ENCODE results near the gene ZMYND10.

The ZMYND10 gene

DNA sequence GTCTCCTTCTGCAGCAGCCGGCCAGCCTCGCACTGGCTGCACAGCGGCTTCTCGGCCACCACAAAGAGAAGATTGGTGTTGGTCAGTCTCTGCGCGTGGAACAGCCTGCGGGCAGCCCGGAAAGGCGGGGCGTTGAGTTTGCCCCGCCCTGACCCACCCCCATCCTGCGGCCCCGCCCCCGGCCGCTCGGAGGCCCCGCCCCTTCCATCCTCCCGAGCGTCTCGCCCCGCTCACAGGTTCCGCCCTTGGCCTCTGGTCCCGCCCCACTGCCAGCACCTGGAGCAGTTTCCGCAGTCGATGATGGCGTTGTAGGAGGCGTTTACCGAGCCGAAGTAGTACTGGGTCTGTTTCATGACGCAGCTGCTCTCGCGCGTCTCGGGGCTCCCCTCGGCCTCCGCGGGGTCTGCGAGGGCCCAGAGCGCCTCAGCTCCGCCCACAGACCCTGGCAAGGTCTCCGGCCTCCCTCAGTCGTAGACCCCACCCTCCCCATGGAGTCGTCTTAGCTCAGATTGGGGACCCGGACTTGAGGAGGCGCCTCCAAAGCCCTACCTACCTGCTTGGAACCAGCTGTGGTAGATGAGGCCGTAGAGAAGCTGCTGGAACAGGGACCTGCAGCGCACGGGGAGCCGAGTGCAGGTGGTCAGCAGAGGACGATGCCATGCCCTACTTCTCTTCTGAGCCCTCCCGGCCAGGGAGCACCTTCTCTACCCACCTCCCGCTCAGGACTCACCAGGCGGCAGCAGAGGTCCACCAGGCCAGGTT is 19.7 kb upstream of the ZMYND10 start:
- H3K9me3 ChIP-seq (ENCODE audit: control insufficient read depth, low read length) = no peaks in the 10 kb centered on the region
- H3K4me1 ChIP-seq (ENCODE audit: control insufficient read depth, insufficient read depth, low read length) = peaks cover 19% of the 10 kb centered on the region
- H3K9ac ChIP-seq (ENCODE audit: low read length) = peak overlapping the region; percentile 86
- H3K36me3 ChIP-seq (ENCODE audit: control insufficient read depth, insufficient read depth, low read length) = no peaks in the 10 kb centered on the region
- H3K4me3 ChIP-seq (ENCODE audit: low read length) = peak overlapping the region; percentile 49
- no peaks in the 10 kb centered on the region for H3K27me3 ChIP-seq (ENCODE audit: control insufficient read depth, insufficient read depth, low read length)

DNA sequence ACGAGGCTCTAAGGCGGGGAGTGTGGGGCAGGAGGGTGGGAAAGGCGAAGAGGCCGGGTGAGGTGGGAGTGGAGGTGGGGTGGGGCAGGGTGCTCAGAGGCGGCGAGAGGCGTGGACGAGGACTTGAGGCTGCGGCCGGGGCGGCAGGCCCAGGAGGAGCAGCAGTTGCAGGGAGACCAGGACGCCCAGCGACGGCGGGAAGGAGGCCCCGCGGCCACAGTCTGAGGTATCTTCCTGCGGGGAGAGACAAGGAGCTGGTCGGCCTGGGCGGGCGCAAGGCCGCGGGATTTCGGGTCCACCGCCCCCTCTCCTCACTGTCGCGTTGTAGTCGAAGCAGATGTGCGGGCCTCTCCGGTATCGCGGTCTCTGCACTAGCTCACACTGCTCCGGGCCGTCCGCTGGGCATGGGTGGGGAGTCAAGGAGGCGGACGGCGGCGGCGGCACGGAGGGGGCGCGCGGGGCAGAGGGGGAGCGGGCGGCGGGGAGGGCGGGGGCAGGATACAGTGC is 19.1 kb upstream of the ZMYND10 start:
- H3K4me3 ChIP-seq (ENCODE audit: low read length) = peak overlapping the region; percentile 19
- H3K9me3 ChIP-seq (ENCODE audit: control insufficient read depth, low read length) = no peaks in the 10 kb centered on the region
- no peaks in the 10 kb centered on the region for H3K27me3 ChIP-seq (ENCODE audit: control insufficient read depth, insufficient read depth, low read length)
- H3K4me1 ChIP-seq (ENCODE audit: control insufficient read depth, insufficient read depth, low read length) = peaks cover 19% of the 10 kb centered on the region
- H3K36me3 ChIP-seq (ENCODE audit: control insufficient read depth, insufficient read depth, low read length) = no peaks in the 10 kb centered on the region
- H3K9ac ChIP-seq (ENCODE audit: low read length) = peak overlapping the region; percentile 43

DNA sequence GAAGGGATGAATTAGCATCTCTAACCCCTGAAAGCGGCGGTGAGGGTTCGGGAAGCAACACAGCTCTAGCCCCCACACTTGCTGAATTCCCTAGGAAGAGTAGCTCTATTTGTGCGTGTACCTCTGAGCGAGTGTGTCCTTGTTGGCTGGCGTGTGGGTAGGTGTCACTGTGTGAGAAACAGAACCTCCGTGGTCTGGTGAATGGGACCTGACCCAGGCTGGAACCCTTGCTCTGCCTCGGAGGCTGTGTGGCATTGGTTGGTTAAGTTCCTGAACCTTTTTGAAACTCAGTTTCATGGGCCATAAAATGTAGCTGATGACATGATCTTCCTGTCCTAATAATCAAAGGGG is 14.2 kb upstream of the ZMYND10 start:
- Histone ChIP-seq H3K4me1 (ENCODE audit: control insufficient read depth, insufficient read depth, low read length) (peaks cover 42% of the 10 kb centered on the region), H3K4me3 (ENCODE audit: low read length) (no peak overlapping the region), H3K9me3 (ENCODE audit: control insufficient read depth, low read length) (no peaks in the 10 kb centered on the region), H3K27me3 (ENCODE audit: control insufficient read depth, insufficient read depth, low read length) (no peaks in the 10 kb centered on the region), H3K9ac (ENCODE audit: low read length) (no peak overlapping the region), H3K36me3 (ENCODE audit: control insufficient read depth, insufficient read depth, low read length) (peaks cover 5% of the 10 kb centered on the region)

DNA sequence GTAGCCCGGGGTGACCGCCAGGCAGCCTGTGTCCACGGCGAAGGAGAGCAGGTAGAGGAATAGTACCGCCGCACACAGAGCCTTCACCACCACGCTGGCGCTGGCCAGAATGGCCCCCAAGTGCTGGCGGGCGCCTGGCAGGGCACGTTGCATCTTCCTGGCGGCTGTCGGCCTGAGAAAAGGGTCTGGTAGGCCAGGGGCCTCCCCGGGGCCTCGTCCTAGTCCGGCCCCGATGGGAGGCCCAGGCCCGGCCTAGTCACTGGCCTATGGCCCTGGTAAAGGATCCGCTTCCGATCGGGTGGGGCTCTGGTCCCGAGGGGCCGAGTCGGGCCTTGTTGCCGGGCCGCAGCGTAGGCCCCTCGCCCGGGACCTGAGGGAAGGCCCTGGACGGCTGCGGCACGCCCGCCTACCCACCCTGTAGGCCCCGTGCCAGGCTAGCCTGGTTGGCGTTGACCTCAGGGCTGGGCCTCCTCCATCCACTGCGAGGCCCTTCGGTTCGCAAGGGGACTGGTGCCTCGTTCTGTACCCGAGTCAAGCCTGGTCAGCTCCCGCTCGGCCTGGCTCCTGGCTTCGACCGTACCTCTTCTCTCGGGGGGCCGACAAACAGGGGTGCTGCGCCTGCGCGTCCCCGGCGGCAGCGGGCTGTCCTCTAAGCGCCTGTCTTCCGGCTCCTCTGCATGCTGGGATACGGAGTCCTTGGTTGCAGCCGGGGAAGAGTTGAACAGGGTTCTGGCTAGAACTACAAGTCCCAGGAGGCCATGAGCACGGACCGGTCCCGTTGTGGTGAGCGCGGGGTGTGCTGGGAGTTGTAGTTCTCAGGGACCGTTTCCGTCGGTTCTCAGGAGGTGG is 13.6 kb upstream of the ZMYND10 start, which contains the start of gene TMEM115:
Gene TMEM115 (minus strand): TSS at position 611 of the 849 bp plus-strand sequence. CDS start 458 bp downstream, at position 153.
- Histone ChIP-seq H3K4me3 (ENCODE audit: low read length) (peak within 1 kb of the TSS; percentile 85), H3K9ac (ENCODE audit: low read length) (peak within 1 kb of the TSS; percentile 91), H3K27me3 (ENCODE audit: control insufficient read depth, insufficient read depth, low read length) (no peaks in the 10 kb centered on the region), H3K36me3 (ENCODE audit: control insufficient read depth, insufficient read depth, low read length) (peaks cover 5% of the 10 kb centered on the region), H3K9me3 (ENCODE audit: control insufficient read depth, low read length) (no peaks in the 10 kb centered on the region), H3K4me1 (ENCODE audit: control insufficient read depth, insufficient read depth, low read length) (peaks cover 36% of the 10 kb centered on the region)

DNA sequence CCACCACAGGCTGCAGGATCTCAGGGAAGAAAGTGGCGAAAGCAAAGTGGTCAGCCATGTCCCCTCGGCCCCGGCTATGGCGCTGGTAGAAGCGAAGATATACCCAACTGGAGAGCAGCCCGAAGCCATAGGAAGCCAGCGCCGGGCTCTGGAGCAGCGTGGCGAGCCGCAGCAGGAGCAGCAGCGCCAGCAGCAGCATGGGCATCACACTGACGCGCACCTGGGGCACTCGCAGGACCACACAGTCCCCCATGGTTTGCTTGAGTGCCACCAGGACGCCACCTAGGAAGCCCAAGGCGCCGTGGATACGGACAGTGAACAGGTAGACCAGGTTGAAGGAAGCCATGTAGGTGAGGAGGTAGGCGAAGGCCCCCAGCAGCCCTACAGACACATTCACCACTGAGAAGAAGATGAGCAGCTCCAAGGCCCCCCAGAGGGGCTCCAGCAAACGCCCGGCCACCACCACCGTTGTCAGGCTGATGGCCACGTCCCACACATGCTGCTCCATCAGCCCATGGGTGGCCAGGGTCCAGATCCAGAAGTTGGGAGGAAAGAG is 12.9 kb upstream of the ZMYND10 start:
- Histone ChIP-seq H3K4me1 (ENCODE audit: control insufficient read depth, insufficient read depth, low read length) (peaks cover 35% of the 10 kb centered on the region), H3K27me3 (ENCODE audit: control insufficient read depth, insufficient read depth, low read length) (no peaks in the 10 kb centered on the region), H3K4me3 (ENCODE audit: low read length) (peak overlapping the region; percentile 85), H3K36me3 (ENCODE audit: control insufficient read depth, insufficient read depth, low read length) (peaks cover 5% of the 10 kb centered on the region), H3K9ac (ENCODE audit: low read length) (peak overlapping the region; percentile 91), H3K9me3 (ENCODE audit: control insufficient read depth, low read length) (no peaks in the 10 kb centered on the region)

DNA sequence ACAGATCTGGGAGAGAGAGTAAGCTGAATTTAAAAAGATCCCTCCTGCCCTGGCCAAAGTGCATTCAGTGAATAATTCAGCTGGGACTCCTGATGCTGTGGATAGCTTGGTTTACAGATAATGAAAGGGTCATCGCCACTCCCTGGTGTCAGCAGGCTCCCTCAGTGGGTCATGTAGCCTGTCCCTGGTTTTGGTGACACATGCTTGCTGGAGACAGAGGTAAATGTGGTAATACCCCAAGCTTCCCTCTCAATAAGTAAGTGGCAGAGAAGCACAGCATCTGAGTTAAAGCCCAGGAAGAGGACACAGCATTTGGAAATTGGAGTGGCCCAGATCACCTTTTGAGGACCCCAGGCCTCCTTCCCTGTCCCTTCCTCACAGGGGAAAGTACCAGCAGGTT is 11.9 kb upstream of the ZMYND10 start:
- peaks cover 5% of the 10 kb centered on the region for H3K36me3 ChIP-seq (ENCODE audit: control insufficient read depth, insufficient read depth, low read length)

DNA sequence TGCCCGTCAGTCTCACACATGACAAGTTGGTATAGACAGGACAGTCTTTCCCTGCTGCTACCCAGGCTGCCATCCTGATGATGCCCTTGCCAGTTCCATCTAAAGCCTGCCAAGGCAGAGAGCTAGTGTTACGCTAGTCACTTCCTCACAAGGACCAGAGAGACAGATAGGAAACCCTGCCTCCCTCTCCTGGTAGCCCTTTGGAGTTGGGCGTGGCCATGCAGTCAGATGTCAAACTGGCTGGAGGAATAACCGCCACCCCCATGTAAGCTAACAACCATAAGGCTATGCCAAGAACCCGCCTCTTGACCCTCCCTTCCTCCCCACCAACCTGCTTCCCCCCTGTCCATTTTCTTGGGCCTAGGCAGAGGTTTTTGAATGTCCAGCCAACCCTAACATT is 11.0 kb upstream of the ZMYND10 start:
- Histone ChIP-seq H3K4me3 (ENCODE audit: low read length) (peak overlapping the region; percentile 27), H3K36me3 (ENCODE audit: control insufficient read depth, insufficient read depth, low read length) (peaks cover 5% of the 10 kb centered on the region), H3K9ac (ENCODE audit: low read length) (peak overlapping the region; percentile 91), H3K4me1 (ENCODE audit: control insufficient read depth, insufficient read depth, low read length) (peaks cover 46% of the 10 kb centered on the region), H3K27me3 (ENCODE audit: control insufficient read depth, insufficient read depth, low read length) (no peaks in the 10 kb centered on the region), H3K9me3 (ENCODE audit: control insufficient read depth, low read length) (no peaks in the 10 kb centered on the region)

More for the DNA sequence above, 11.9 kb upstream of the ZMYND10 start:
- peak overlapping the region; percentile 85 for H3K4me3 ChIP-seq (ENCODE audit: low read length)
- H3K9me3 ChIP-seq (ENCODE audit: control insufficient read depth, low read length) = no peaks in the 10 kb centered on the region
- H3K9ac ChIP-seq (ENCODE audit: low read length) = peak overlapping the region; percentile 91
- peaks cover 41% of the 10 kb centered on the region for H3K4me1 ChIP-seq (ENCODE audit: control insufficient read depth, insufficient read depth, low read length)
- no peaks in the 10 kb centered on the region for H3K27me3 ChIP-seq (ENCODE audit: control insufficient read depth, insufficient read depth, low read length)

DNA sequence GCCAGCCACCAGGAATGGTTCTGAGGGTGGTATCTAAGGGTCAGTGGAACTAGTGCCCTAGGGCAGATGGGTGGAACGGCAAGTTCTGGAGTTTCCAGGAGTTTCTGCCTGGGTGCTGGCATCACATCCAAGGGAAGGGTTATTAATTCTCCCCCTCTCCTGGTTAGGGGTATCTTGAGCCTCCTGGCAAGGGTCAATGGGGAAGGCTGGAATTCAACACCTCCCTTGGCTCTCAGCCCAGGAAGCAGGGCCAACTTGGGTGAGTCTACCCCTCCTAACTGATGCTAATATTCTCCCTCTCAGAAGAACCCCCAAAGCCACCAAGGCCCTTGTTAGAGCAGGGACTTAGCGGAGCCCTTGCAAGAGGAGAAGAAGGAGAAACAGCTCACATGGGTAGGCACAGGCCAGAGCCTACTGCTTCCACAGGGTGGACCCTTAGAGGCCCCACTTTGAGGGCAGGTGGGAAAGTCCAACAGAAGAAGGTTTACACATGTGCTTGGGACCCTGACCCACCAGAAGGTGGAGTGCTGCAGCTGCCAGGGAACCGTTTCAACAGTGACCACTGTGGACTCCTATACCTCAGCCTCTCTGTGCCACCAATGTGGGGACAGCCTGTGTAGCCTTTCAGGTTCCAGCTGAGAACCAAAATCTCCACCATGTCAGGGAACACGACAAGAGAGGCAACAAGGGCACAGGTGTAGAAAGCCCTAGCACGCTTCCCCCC is 10.5 kb upstream of the ZMYND10 start:
- H3K4me3 ChIP-seq (ENCODE audit: low read length) = peak overlapping the region; percentile 27
- no peaks in the 10 kb centered on the region for H3K27me3 ChIP-seq (ENCODE audit: control insufficient read depth, insufficient read depth, low read length)
- H3K9ac ChIP-seq (ENCODE audit: low read length) = peak overlapping the region; percentile 91
- H3K4me1 ChIP-seq (ENCODE audit: control insufficient read depth, insufficient read depth, low read length) = peaks cover 52% of the 10 kb centered on the region
- no peaks in the 10 kb centered on the region for H3K9me3 ChIP-seq (ENCODE audit: control insufficient read depth, low read length)
- peaks cover 5% of the 10 kb centered on the region for H3K36me3 ChIP-seq (ENCODE audit: control insufficient read depth, insufficient read depth, low read length)

DNA sequence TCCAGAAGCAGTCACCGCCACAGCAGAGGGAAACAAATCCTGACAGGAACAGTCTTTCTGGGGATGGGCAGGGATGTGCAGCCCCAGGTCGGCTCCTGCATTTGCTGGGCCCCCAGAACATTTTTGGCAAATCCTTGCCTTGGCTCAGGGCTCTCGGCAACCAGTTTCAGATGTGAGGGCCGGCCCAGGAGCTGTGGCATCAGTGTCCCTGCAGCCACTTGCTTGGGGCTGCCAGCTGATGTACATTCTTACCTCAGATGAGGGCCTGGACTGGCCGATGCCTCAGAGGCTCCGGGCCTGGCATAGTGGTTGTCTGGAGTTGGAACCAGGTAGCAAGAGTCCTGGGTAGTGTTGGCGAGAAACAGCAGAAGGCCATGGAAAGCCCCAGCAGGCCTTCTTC is 9.3 kb upstream of the ZMYND10 start:
- H3K36me3 ChIP-seq (ENCODE audit: control insufficient read depth, insufficient read depth, low read length) = peaks cover 5% of the 10 kb centered on the region
- peaks cover 59% of the 10 kb centered on the region for H3K4me1 ChIP-seq (ENCODE audit: control insufficient read depth, insufficient read depth, low read length)
- no peaks in the 10 kb centered on the region for H3K27me3 ChIP-seq (ENCODE audit: control insufficient read depth, insufficient read depth, low read length)
- no peak overlapping the region for H3K9ac ChIP-seq (ENCODE audit: low read length)
- no peak overlapping the region for H3K4me3 ChIP-seq (ENCODE audit: low read length)
- H3K9me3 ChIP-seq (ENCODE audit: control insufficient read depth, low read length) = no peaks in the 10 kb centered on the region

DNA sequence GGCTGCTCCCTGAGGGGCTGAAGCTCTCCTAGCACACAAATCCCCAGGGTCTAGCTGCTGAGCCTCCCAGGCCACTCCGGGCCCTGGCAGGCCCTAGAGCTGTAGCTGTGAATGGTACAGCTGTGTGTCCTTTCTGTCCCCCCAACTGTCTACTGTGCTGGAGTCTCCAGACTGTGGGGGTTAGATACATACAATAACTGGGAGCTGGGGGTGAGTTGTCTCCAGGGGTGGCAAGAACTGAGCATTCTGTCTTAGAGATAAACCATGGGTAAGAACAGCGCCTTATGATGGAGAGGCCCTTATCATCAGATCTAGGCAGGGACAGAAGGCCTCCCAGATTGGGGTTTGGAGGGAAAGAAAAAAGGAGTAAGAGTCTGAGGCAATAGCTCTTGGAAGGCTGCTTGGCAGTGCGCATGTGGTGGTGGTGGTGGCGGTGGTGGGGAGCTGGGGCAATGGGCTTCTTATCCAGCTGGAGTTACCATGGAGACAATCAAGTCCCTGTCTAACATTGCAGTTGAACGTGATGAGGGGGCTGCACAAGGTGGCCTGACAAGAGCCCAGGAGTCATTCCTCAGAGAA is 8.7 kb upstream of the ZMYND10 start:
- no peaks in the 10 kb centered on the region for H3K9me3 ChIP-seq (ENCODE audit: control insufficient read depth, low read length)
- no peaks in the 10 kb centered on the region for H3K27me3 ChIP-seq (ENCODE audit: control insufficient read depth, insufficient read depth, low read length)
- peaks cover 64% of the 10 kb centered on the region for H3K4me1 ChIP-seq (ENCODE audit: control insufficient read depth, insufficient read depth, low read length)
- H3K9ac ChIP-seq (ENCODE audit: low read length) = no peak overlapping the region
- H3K4me3 ChIP-seq (ENCODE audit: low read length) = no peak overlapping the region
- peaks cover 5% of the 10 kb centered on the region for H3K36me3 ChIP-seq (ENCODE audit: control insufficient read depth, insufficient read depth, low read length)

DNA sequence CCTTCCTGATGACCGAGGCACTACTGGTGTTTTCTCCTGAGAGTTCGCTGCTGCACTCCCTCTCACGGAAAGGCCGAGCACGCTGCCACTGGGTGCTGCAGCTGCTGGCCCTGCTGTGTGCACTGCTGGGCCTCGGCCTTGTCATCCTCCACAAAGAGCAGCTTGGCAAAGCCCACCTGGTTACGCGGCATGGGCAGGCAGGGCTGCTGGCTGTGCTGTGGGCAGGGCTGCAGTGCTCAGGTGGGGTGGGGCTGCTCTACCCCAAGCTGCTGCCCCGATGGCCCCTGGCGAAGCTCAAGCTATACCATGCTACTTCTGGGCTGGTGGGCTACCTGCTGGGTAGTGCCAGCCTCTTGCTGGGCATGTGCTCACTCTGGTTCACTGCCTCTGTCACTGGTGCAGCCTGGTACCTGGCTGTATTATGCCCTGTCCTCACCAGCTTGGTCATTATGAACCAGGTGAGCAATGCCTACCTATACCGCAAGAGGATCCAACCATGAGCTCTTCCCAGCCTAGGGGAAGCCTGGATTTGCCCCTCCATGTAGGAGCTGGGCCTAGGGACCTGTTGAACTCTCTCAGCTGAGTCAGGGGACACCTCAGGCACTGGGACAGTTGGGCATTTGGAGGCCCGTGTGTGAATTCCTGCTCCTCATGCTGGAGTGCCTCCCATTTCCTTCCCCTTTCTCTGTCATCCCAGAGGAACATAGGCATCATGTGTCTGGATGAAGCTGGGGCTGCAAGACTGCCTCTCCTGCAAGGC is 7.9 kb upstream of the ZMYND10 start:
- no peaks in the 10 kb centered on the region for H3K27me3 ChIP-seq (ENCODE audit: control insufficient read depth, insufficient read depth, low read length)
- peaks cover 8% of the 10 kb centered on the region for H3K36me3 ChIP-seq (ENCODE audit: control insufficient read depth, insufficient read depth, low read length)
- peaks cover 62% of the 10 kb centered on the region for H3K4me1 ChIP-seq (ENCODE audit: control insufficient read depth, insufficient read depth, low read length)
- H3K4me3 ChIP-seq (ENCODE audit: low read length) = no peak overlapping the region
- no peak overlapping the region for H3K9ac ChIP-seq (ENCODE audit: low read length)
- H3K9me3 ChIP-seq (ENCODE audit: control insufficient read depth, low read length) = no peaks in the 10 kb centered on the region
